ENCODE data around the gene KRT71.

KRT71 gene

GRCh38 chr12:52552681-52553195 is at the start of gene KRT71:
KRT71 (minus strand) TSS chr12:52553145; CDS start chr12:52553077, 68 bp downstream.
- DNase-seq (ENCODE audit: low read depth): no peak
- no peak for TF ChIP-seq CTCF (conservative IDR thresholded peaks at IDR 0.05; ENCODE audit: control insufficient read depth, insufficient read depth, low read depth, low read length)
- H3K4me3 ChIP-seq (ENCODE audit: control insufficient read depth, low read depth, low read length): no peak within 1 kb of the TSS

- no peak overlapping the region for H3K4me3 ChIP-seq (ENCODE audit: control insufficient read depth, low read depth, low read length)
- no peak for DNase-seq (ENCODE audit: low read depth)
- TF ChIP-seq CTCF (conservative IDR thresholded peaks at IDR 0.05; ENCODE audit: control insufficient read depth, insufficient read depth, low read depth, low read length): no peak
Observed at GRCh38 chr12:52602552-52602951, 49.6 kb upstream of the KRT71 start.

- DNase-seq (ENCODE audit: low read depth): no peak
- TF ChIP-seq CTCF (conservative IDR thresholded peaks at IDR 0.05; ENCODE audit: control insufficient read depth, insufficient read depth, low read depth, low read length): no peak
Observed at GRCh38 chr12:52601671-52602070, 48.7 kb upstream of the KRT71 start.

DNA sequence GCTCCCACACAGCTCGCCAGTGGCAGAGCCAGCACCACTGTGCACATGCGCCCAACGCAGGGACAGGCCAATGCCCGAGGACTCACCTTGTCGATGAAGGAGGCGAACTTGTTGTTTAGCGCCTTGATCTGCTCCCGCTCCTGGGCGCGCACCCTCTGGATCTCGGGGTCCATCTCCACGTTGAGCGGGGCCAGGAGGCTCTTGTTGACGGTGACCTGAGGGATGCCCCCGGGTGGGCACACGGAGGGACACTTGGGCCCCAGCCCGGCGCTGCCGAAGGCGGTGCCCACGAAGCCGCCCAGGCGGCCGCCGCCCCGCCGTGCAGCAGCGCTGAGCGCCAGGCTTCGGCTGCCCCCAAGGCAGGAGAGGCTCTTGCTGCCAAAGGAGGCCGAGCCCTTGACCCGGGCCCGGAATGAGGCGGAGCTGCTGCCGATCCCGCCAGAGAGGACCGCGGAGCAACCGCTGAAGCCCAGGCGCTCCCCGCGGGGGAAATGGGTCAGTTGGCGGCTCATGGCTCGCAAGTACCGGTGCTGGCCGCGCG is 48.1 kb upstream of the KRT71 start, which contains the start of gene KRT72:
Gene KRT72, minus strand, starts transcription at position 523 of the 541 bp plus-strand sequence. Its CDS starts 11 bp downstream, at position 512.
- no peak within 1 kb of the TSS for H3K4me3 ChIP-seq (ENCODE audit: control insufficient read depth, low read depth, low read length)
- TF ChIP-seq CTCF (conservative IDR thresholded peaks at IDR 0.05; ENCODE audit: control insufficient read depth, insufficient read depth, low read depth, low read length): no peak
- no peak for DNase-seq (ENCODE audit: low read depth)

More at GRCh38 chr12:52601671-52602070, 48.7 kb upstream of the KRT71 start:
- H3K4me3 ChIP-seq (ENCODE audit: control insufficient read depth, low read depth, low read length): no peak overlapping the region

DNA sequence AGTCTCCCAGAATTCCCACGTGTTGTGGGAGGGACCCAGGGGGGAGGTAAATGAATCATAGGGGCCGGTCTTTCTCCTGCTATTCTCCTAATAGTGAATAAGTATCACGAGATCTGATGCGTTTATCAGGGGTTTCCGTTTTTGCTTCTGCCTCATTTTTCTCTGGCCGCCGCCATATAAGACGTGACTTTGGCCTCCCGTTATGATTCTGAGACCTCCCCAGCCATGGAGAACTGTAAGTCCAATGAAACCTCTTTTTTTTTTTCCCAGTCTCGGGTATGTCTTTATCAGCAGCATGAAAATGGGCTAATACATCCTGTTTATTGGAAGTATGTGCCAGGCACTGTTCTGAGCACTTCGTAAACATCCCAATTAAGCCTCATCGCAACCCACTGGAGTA is 47.5 kb upstream of the KRT71 start:
- no peak for TF ChIP-seq CTCF (conservative IDR thresholded peaks at IDR 0.05; ENCODE audit: control insufficient read depth, insufficient read depth, low read depth, low read length)
- no peak for DNase-seq (ENCODE audit: low read depth)
- no peak overlapping the region for H3K4me3 ChIP-seq (ENCODE audit: control insufficient read depth, low read depth, low read length)

DNA sequence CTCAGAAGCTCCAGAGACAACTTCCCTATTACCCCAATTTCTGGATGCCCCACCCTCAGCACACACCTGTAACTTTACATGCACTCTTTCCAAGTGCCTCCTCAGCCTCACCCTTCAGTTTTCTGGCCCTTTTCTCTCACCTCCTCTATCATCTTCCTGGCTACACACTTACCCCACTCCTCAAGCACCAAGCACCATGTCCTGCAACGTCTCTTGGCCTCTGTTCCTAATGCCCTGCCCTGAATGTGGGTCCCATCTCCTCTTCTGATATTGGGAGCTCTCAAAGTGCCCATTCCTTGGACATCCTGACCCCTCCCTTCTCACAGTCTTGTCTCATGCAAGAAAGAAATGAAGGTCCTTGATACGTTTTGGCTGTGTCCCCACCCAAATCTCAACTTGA is 47.1 kb upstream of the KRT71 start:
- DNase-seq (ENCODE audit: low read depth): no peak
- no peak for TF ChIP-seq CTCF (conservative IDR thresholded peaks at IDR 0.05; ENCODE audit: control insufficient read depth, insufficient read depth, low read depth, low read length)
- no peak overlapping the region for H3K4me3 ChIP-seq (ENCODE audit: control insufficient read depth, low read depth, low read length)
